ENCODE data around the gene TSEN2.
A peak's percentile ranks its signal among the peaks of the same experiment; 100 is the strongest.
"Not testable (repeated sequence)": the region's sequence is repeated elsewhere in the genome, so short reads cannot be mapped to it uniquely, and the experiment has no call there.

The TSEN2 gene

GRCh38 chr3:12484198-12484982, at the start of gene TSEN2:
TSS of gene TSEN2 (plus strand) at chr3:12484480. CDS start at chr3:12489801, 5,321 bp downstream.
- peak; percentile 96 for DNase-seq

DNA sequence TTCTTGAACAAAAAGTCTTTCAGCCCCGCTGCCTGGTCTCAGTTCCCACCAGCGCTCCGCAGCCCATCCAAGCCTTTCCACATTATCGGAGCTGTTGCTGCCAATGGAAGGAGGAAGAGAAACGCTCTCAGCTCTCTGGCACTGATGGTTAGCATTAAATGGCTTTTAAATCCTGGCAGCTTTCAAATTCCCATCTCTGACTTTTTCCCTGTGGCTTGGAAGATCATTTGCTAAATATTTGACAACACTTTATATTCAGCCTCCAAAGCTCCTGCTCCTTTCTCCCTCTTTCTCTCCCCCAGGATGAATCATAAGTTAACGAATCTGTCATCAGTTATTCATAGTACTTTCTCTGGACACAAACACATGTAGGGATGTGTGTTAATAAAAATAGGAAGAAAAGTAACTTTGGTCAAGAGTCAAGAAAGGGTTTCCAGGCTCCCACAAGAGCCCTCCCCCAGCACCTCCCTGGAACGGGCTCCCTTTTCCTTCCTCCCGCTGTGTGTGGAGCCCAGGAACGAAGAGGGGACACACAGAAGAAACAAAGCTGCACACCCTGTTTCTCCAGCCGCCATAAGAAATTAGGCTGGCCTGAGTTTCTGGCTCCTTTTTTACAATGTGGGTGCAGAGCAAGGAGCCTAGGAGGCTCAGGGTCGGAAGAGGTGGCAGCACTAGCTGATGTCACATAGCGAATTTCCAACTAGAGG, 47.6 kb upstream of the TSEN2 start:
- no peak for DNase-seq

DNA sequence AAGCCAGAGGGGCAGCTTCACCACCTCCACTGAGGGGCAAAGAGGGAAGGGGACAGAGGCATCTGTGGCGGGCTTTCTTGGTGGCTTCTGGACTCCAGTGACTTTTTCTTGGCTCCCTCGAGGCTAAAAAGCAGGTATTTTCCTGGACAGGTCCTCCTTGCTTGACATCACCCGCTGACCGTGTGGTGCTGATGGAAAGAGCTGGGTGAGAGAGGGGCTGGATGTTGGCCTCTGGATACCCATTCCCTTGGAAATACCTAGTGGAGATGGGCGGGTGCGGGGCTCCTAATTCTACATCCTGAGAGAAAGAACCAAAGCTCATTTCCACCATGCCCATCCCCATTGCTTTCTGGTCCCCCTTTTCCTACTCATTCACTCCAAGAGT, 47.1 kb upstream of the TSEN2 start:
- no peak for DNase-seq

- DNase-seq = no peak
These were observed 46.4 kb upstream of the TSEN2 start for GRCh38 chr3:12437861-12438260.

GRCh38 chr3:12438318-12438717, 46.0 kb upstream of the TSEN2 start:
- no peak for DNase-seq

DNA sequence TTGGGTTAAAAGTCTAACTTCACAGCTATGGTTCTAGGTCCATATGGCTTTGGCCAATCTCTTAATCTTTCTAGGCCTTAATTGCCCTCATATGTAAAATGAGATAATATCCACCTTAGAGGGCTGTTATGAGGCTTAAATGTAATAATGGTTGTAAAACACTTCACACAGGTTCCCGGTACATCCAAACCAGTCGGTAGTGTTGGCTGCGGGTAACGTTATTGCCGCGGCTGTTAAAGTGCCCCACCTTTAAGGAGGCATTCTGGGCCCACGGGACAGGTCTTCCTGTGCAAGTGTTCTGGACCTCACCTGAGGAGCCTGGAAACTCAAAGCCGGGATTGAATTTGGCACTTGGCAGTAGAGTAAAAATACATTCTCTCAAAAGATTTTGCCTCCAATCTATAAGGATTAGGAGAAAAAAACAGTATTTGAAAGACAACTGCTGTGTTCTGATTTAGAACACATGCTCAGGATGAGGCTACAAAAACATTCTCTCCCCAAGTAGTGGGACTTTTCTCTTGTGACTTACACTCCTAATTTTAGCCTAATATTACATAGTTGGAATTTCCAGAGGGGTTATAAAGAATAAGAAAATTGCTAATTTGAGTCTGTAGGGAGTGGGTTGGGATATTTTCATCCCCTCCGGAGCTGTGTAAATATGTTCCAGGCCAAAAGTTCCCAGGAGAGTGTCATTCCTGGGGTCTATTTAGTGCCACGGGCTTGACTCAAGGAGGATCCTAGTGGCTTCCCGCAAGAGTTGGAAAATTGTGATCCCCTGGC, 44.9 kb upstream of the TSEN2 start:
- no peak for DNase-seq

DNA sequence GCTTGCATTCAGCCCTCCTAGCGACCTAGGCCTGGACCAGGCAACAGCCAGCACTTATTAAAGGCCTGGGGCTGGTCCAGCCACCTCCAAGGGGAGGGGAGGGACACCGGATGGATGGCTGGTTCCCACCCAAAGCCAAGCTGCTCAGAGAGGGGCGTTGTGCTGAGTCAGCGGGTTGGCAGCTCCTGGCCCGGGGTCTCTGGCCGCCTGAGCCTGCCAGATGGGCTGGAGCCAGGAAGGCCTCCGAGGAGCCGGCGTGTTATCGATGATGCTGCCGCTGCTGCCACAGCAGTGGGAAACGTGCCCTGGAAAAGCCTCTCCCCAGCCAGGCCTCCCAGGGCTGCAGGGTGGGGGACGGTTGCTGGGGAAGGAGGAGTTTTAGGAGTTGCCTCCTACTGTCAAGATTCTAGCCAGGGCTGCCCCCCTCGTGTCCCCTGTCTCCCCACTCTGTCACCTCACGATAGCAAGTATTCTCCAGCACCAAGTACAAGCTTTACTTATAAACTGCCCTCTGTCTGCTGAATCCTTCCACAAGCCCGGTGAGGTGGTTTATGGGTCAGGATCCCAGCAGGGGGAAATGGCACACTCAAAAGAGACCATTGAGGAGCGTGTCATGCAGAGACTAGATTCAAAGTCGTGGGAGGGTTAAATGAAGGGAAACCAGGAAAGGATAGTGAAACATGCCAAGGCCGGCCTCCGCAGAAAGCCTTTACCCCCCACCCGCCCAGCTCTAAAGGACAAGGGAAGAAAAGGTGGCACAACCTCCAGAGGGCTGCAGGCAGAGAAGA, 43.2 kb upstream of the TSEN2 start:
- DNase-seq = no peak

- no peak for DNase-seq
These were observed 41.4 kb upstream of the TSEN2 start for GRCh38 chr3:12442654-12443501.

GRCh38 chr3:12443781-12444522, 40.3 kb upstream of the TSEN2 start:
- no peak for DNase-seq

GRCh38 chr3:12444582-12445471, 39.5 kb upstream of the TSEN2 start:
- DNase-seq = no peak

GRCh38 chr3:12445523-12446240, 38.6 kb upstream of the TSEN2 start:
- no peak for DNase-seq

- DNase-seq = no peak
These were observed 38.0 kb upstream of the TSEN2 start for GRCh38 chr3:12446298-12446697.

- DNase-seq = no peak
These were observed 37.2 kb upstream of the TSEN2 start for GRCh38 chr3:12447075-12447474.

DNA sequence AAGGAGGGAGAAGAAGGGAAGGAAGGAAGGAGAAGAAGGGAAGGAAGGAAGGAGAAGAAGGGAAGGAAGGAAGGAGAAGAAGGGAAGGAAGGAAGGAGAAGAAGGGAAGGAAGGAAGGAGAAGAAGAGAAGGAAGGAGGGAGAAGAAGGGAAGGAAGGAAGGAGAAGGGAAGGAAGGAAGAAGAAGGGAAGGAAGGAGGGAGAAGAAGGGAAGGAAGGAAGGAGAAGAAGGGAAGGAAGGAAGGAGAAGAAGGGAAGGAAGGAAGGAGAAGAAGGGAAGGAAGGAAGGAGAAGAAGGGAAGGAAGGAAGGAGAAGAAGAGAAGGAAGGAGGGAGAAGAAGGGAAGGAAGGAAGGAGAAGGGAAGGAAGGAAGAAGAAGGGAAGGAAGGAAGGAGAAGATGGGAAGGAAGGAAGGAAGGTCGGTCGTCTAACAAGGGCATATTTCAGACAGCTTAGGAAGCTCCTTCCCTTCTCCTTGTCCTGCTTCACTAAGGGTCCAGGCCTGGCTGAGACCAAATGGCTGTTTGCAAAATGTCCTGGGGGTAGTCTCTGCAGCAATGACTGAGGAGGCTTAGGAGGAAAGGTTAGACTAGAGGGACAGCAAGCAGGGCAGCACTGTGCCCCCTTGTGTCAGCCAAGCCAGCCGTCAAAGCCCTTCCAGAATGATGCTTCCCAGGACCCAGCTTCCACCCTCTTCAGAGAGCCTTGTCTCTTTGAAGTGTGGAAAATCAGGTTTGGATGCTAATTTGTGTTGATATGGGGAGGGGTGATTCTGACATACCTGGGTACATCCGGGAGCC, 35.7 kb upstream of the TSEN2 start:
- DNase-seq = not testable (repeated sequence)

GRCh38 chr3:12449889-12450682, 34.2 kb upstream of the TSEN2 start:
- no peak for DNase-seq

DNA sequence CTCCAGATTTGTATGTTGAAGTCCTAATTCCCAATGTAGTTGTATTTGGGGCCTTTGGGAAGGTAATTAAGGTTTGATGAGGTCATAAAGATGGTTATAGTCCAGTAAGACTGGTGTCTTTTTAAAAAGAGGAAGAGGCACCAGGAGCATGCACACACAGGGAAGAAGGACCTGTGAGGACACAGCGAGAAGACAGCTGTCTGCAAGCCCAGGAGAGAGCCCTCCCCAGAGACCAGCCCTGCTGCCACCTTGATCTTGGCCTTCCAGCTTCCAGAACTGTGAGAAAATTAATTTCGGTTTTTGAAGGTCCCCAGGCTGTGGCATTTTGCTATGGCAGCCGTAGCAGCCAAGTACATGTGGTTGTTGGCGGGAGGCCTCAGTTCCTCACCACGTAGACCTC, 32.8 kb upstream of the TSEN2 start:
- no peak for DNase-seq

GRCh38 chr3:12451960-12452359, 32.3 kb upstream of the TSEN2 start:
- DNase-seq = no peak

Data from hematopoietic multipotent progenitor cell treated with erythropoietin and hydrocortisone succinate and interleukin-3 and kit ligand, for 6 days (in vitro differentiated cells).